Loucy (cell line): Measurements from ENCODE around the gene FGFR2.

Source experiments
- H2AFZ ChIP-seq: fragments of 200-600 bp; sonication (generic); 2 replicates; pipeline ENCODE4 v1.6.0; 2016; ENCODE audit warnings: antibody characterized with exemption, mild to moderate bottlenecking, low read length, moderate library complexity
- H3F3A ChIP-seq: fragments of 200-600 bp; 2 replicates; pipeline ENCODE4 v1.6.0; 2016; ENCODE audit warnings: antibody characterized with exemption, low read depth, mild to moderate bottlenecking
- H3K27me3 ChIP-seq: fragments of 200-600 bp; sonication (generic); 2 replicates; pipeline ENCODE4 v1.6.1; 2014; ENCODE audit warnings: low read length, mild to moderate bottlenecking; ENCODE audit not compliant: insufficient read depth, poor library complexity, severe bottlenecking
- H3K36me3 ChIP-seq: fragments of 200-600 bp; sonication (generic); 2 replicates; pipeline ENCODE4 v1.6.1; 2016; ENCODE audit warnings: low read length; ENCODE audit not compliant: insufficient read depth
- H3K4me1 ChIP-seq: fragments of 200-600 bp; sonication (generic); 2 replicates; pipeline ENCODE4 v1.5.1; 2014; ENCODE audit warnings: low read length, mild to moderate bottlenecking; ENCODE audit not compliant: insufficient read depth, poor library complexity, severe bottlenecking
- H3K4me2 ChIP-seq: fragments of 200-600 bp; sonication (generic); 2 replicates; pipeline ENCODE4 v1.6.0; 2014; ENCODE audit warnings: antibody characterized with exemption, low read length, low read depth, mild to moderate bottlenecking; ENCODE audit not compliant: poor library complexity, severe bottlenecking
- H3K4me3 ChIP-seq: fragments of 200-600 bp; sonication (generic); 2 replicates; pipeline ENCODE4 v1.5.1; 2014; ENCODE audit warnings: low read length, mild to moderate bottlenecking, mixed read lengths; ENCODE audit not compliant: poor library complexity, severe bottlenecking
- H3K79me2 ChIP-seq: fragments of 200-600 bp; sonication (generic); 2 replicates; pipeline ENCODE4 v1.6.1; 2014; ENCODE audit warnings: low read length; ENCODE audit not compliant: insufficient read depth
- H3K9ac ChIP-seq: fragments of 200-600 bp; sonication (generic); 2 replicates; pipeline ENCODE4 v1.6.0; 2014; ENCODE audit warnings: mild to moderate bottlenecking, low read depth, low read length, moderate library complexity; ENCODE audit not compliant: poor library complexity, severe bottlenecking
- H3K9me2 ChIP-seq: fragments of 200-600 bp; sonication (generic); replicated peaks from 2 replicates; pipeline ENCODE4 v1.6.1; 2016; ENCODE audit warnings: low read depth, low read length, mixed read lengths
- H3K9me3 ChIP-seq: fragments of 200-600 bp; sonication (generic); 2 replicates; pipeline ENCODE4 v1.6.1; 2014; ENCODE audit warnings: mild to moderate bottlenecking, antibody characterized with exemption, low read length, low read depth; ENCODE audit not compliant: insufficient read depth
- H4K20me1 ChIP-seq: fragments of 200-600 bp; sonication (generic); 2 replicates; pipeline ENCODE4 v1.6.0; 2014; ENCODE audit warnings: antibody characterized with exemption, low read length, mild to moderate bottlenecking; ENCODE audit not compliant: insufficient read depth, poor library complexity, severe bottlenecking
- EZH2phosphoT487 ChIP-seq: fragments of 200-600 bp; IDR thresholded peaks from 2 replicates; pipeline ENCODE4 v1.6.1; 2018; ENCODE audit warnings: antibody characterized with exemption, mild to moderate bottlenecking, moderate library complexity, borderline replicate concordance
- TF ChIP-seq, protein P1 (sequence below): fragments of 200-600 bp; sonication (generic); conservative IDR thresholded peaks from 2 replicates; pipeline ENCODE4 v1.5.1; 2014; ENCODE audit warnings: mild to moderate bottlenecking, antibody characterized with exemption, low read length

Gene FGFR2

DNA sequence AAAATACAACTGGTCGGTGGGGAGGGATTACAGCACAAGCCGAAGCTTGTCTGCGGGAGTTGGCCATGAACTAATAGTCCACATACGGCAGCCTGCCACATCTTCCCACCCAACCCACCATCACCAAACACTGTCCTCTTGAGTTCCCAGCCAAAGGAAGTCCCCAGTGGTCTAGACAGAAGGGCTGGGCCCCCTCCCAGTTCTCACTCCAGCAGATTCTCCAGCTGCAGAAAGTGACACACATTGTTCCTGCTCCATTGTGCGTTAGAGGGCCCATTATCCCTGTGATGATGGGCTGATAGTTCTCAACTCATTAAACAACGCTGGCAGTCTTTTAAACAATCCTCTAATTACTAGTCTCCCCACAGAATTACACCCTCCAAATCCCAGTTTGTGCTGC, 148.0 kb downstream of the FGFR2 start:
- TF ChIP-seq, protein P1, sequence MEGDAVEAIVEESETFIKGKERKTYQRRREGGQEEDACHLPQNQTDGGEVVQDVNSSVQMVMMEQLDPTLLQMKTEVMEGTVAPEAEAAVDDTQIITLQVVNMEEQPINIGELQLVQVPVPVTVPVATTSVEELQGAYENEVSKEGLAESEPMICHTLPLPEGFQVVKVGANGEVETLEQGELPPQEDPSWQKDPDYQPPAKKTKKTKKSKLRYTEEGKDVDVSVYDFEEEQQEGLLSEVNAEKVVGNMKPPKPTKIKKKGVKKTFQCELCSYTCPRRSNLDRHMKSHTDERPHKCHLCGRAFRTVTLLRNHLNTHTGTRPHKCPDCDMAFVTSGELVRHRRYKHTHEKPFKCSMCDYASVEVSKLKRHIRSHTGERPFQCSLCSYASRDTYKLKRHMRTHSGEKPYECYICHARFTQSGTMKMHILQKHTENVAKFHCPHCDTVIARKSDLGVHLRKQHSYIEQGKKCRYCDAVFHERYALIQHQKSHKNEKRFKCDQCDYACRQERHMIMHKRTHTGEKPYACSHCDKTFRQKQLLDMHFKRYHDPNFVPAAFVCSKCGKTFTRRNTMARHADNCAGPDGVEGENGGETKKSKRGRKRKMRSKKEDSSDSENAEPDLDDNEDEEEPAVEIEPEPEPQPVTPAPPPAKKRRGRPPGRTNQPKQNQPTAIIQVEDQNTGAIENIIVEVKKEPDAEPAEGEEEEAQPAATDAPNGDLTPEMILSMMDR, result no peak
- no peak for TF ChIP-seq EZH2phosphoT487
- Histone ChIP-seq H3K27me3 (no peaks in the 10 kb centered on the region), H3K4me3 (no peak overlapping the region), H4K20me1 (no peaks in the 10 kb centered on the region), H3K4me2 (no peak overlapping the region), H3F3A (no peaks in the 10 kb centered on the region), H3K9me3 (no peaks in the 10 kb centered on the region; the same call in 1 of the 2 replicates), H3K79me2 (no peaks in the 10 kb centered on the region), H3K9me2 (no peaks in the 10 kb centered on the region), H3K36me3 (no peaks in the 10 kb centered on the region), H3K9ac (no peak overlapping the region), H2AFZ (no peak overlapping the region), H3K4me1 (no peaks in the 10 kb centered on the region)

DNA sequence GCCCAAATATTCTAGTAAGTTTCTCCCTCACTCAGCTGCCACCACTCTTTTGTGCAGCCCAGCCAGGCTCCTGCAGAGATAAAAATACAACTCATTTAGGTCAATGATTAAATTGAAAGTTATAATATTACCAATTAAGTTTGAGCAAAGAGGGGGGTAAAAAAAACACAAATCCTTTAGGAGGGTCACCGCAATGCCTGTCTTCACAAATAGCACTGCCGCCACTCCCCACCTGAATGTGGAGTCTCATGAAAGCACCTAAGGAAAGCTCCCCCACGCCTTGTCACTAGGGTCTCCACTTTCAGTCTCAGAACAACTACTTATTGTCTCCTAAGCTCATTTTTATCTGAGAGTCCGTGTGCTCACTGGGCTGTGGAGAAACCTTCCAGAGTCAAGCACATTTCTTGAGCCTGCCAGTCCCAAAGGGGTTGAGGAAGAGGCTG, 148.7 kb downstream of the FGFR2 start:
- Histone ChIP-seq H3K9ac (no peak overlapping the region), H3K9me3 (no peaks in the 10 kb centered on the region; the same call in 1 of the 2 replicates), H3K9me2 (no peaks in the 10 kb centered on the region), H3F3A (no peaks in the 10 kb centered on the region), H3K4me3 (no peak overlapping the region), H3K4me1 (no peaks in the 10 kb centered on the region), H4K20me1 (no peaks in the 10 kb centered on the region), H3K79me2 (no peaks in the 10 kb centered on the region), H2AFZ (no peak overlapping the region), H3K27me3 (no peaks in the 10 kb centered on the region), H3K36me3 (no peaks in the 10 kb centered on the region), H3K4me2 (no peak overlapping the region)
- TF ChIP-seq, protein P1, result no peak
- TF ChIP-seq EZH2phosphoT487, result no peak

DNA sequence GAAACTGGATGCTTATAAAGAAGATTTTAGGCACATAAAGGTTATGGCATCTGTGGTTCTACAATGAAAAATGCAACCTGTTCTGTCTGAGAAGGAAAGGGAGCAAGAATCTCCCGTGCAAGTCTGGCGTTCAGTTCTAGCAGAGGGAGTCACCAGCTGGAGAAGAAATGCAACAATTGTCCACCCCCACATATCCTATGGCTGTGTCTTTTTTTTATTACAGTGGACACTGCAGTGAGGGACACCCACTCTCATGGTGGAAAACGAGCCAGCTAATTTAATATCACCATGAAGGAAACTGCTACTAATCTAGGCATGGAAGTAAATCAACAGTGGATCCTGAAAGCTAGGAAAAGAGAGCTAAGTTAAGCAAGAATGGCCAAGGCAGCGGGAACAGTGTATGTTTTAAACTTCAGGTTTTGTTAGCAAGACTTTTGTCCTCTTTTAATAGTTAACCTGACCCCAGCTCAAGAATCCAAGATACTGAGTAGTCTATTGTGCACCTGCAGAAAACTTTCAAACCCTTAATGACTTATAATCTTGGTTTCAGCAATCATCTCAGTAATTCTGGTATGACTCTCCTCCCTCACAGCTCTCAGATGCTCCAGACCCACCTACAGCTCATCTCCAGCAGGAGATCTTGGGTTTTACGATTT, 149.3 kb downstream of the FGFR2 start:
- H3K4me1 ChIP-seq, result no peaks in the 10 kb centered on the region
- no peaks in the 10 kb centered on the region for H4K20me1 ChIP-seq
- no peaks in the 10 kb centered on the region for H3K9me2 ChIP-seq
- H3K9me3 ChIP-seq, result no peaks in the 10 kb centered on the region; the same call in 1 of the 2 replicates
- no peak overlapping the region for H3K4me2 ChIP-seq
- no peaks in the 10 kb centered on the region for H3F3A ChIP-seq
- H3K36me3 ChIP-seq, result no peaks in the 10 kb centered on the region
- no peak overlapping the region for H3K4me3 ChIP-seq
- H3K27me3 ChIP-seq, result no peaks in the 10 kb centered on the region
- no peaks in the 10 kb centered on the region for H3K79me2 ChIP-seq
- TF ChIP-seq EZH2phosphoT487, result no peak
- H2AFZ ChIP-seq, result no peak overlapping the region
- no peak overlapping the region for H3K9ac ChIP-seq
